Natural killer cell (primary cell): ENCODE results near the gene PPIL1. TPM values are rescaled to one million over a fixed set of nuclear protein-coding genes. Genes with fewer than 3 reads are reported as not detected.

ENCODE experiments used
- ATAC-seq, 3 donors: fragments of 150-1000 bp in 2 of 3; fragments of 200-7000 bp in 1 of 3; cut with Tn5 transposase; 1 replicate in 1 of 3; 2 replicates in 2 of 3; pipeline ENCODE4 v1.10.0; 2021; ENCODE audit warnings: mild to moderate bottlenecking in 2 of 3, moderate library complexity in 2 of 3
- DNase-seq, 2 donors: peaks; one replicate each; pipeline versions ENCODE4 v3.0.0 to v3.0.0-alpha.2; 2013 to 2021; ENCODE audit warnings: mixed read lengths in 1 of 2
- H3K27ac ChIP-seq: one replicate; pipeline ENCODE4 v1.5.1; 2013; ENCODE audit warnings: mild to moderate bottlenecking, low read length
- H3K27me3 ChIP-seq: one replicate; pipeline ENCODE4 v1.6.1; 2013; ENCODE audit warnings: low read length; ENCODE audit not compliant: control insufficient read depth, insufficient read depth
- H3K36me3 ChIP-seq: one replicate; pipeline ENCODE4 v1.6.1; 2013; ENCODE audit warnings: low read length; ENCODE audit not compliant: control insufficient read depth, insufficient read depth
- H3K4me1 ChIP-seq: one replicate; pipeline ENCODE4 v1.6.1; 2013; ENCODE audit warnings: low read length; ENCODE audit not compliant: control insufficient read depth, insufficient read depth
- H3K4me3 ChIP-seq: one replicate; pipeline ENCODE4 v1.5.1; 2013; ENCODE audit warnings: low read length
- H3K9me3 ChIP-seq: one replicate; pipeline ENCODE4 v1.6.1; 2013; ENCODE audit warnings: low read length; ENCODE audit not compliant: control insufficient read depth, insufficient read depth
- H3K27ac Mint-ChIP-seq, 2 donors: one replicate each; pipeline ENCODE4 v1.8.0; 2022; ENCODE audit warnings: mild to moderate bottlenecking in 2 of 2, mixed read lengths in 2 of 2, moderate library complexity in 1 of 2
- H3K27me3 Mint-ChIP-seq, 2 donors: one replicate each; pipeline ENCODE4 v1.8.0; 2022; ENCODE audit warnings: low read depth in 2 of 2, mixed read lengths in 2 of 2
- H3K36me3 Mint-ChIP-seq: one replicate; pipeline ENCODE4 v1.8.0; 2022; ENCODE audit warnings: mixed read lengths
- H3K4me1 Mint-ChIP-seq, 2 donors: one replicate each; pipeline ENCODE4 v1.8.0; 2022; ENCODE audit warnings: mixed read lengths in 2 of 2
- H3K4me3 Mint-ChIP-seq: one replicate; pipeline ENCODE4 v1.8.0; 2022; ENCODE audit warnings: mild to moderate bottlenecking, moderate library complexity, mixed read lengths
- H3K9me3 Mint-ChIP-seq, 2 donors: one replicate each; pipeline ENCODE4 v1.8.0; 2022; ENCODE audit warnings: mixed read lengths in 2 of 2
- CTCF ChIP-seq: fragments of 200-600 bp; IDR thresholded peaks from one replicate; pipeline ENCODE4 v1.8.0; 2022; ENCODE audit warnings: antibody characterized with exemption
- WGBS: methylation state at CpG from one replicate; pipeline ENCODE4 v1.1.7; 2013; ENCODE audit warnings: missing lambda C conversion rate; ENCODE audit not compliant: insufficient coverage; 5-methylcytosine and 5-hydroxymethylcytosine counted together
- intact Hi-C: fragments of 100-400 bp; cut with micrococcal nuclease; formaldehyde crosslinking; loops from one replicate; pipeline ENCODE4 v1.14.2; 2022
- total RNA-seq, 4 donors: library from RNA; stranded (reverse); fragments of 120-200 nt in 1 of 4; gene quantifications; one replicate each; pipeline versions ENCODE4 v1.2.3 to v1.2.4, GENCODE V29; 2013 to 2022

The PPIL1 gene
- total RNA-seq, 3 donors from 2014 or later (not counting 1 experiment from before 2014, with no cell fraction given), result 2.6 to 5.2 (median 5.1) TPM

- Histone ChIP-seq H3K4me1 (no peaks in the 10 kb centered on the region), H3K4me3 (no peak overlapping the region), H3K36me3 (no peaks in the 10 kb centered on the region), H3K27ac (no peak overlapping the region), H3K9me3 (no peaks in the 10 kb centered on the region), H3K27me3 (no peaks in the 10 kb centered on the region)
- ATAC-seq (no peak), DNase-seq (no peak)
- H3K9me3 Mint-ChIP-seq, result no peaks in the 10 kb centered on the region
- no peak overlapping the region for H3K4me3 Mint-ChIP-seq
- intact Hi-C loops, result no loop called here
- no peaks in the 10 kb centered on the region for H3K27me3 Mint-ChIP-seq
- no peak overlapping the region for H3K27ac Mint-ChIP-seq
- no peaks in the 10 kb centered on the region for H3K36me3 Mint-ChIP-seq
- 91% methylated on average over 9 of the region's 9 CpGs for WGBS
- H3K4me1 Mint-ChIP-seq, result peaks cover 0 to 8% of the 10 kb centered on the region in 2 donors
- no peak for TF ChIP-seq CTCF
Measured at GRCh38 chr6:36817176-36817817, 57.3 kb downstream of the PPIL1 start.

- DNase-seq (no peak), ATAC-seq (no peak)
- intact Hi-C loops, result no loop called here
- Histone ChIP-seq H3K27me3 (no peaks in the 10 kb centered on the region), H3K9me3 (no peaks in the 10 kb centered on the region), H3K27ac (no peak overlapping the region), H3K4me3 (no peak overlapping the region), H3K4me1 (no peaks in the 10 kb centered on the region), H3K36me3 (no peaks in the 10 kb centered on the region)
- Mint-ChIP-seq H3K27ac (no peak overlapping the region), H3K4me3 (no peak overlapping the region), H3K27me3 (no peaks in the 10 kb centered on the region), H3K9me3 (no peaks in the 10 kb centered on the region), H3K36me3 (no peaks in the 10 kb centered on the region), H3K4me1 (peaks cover 0 to 6% of the 10 kb centered on the region in 2 donors)
- 83% methylated on average over 7 of the region's 7 CpGs for WGBS
- no peak for TF ChIP-seq CTCF
Measured at GRCh38 chr6:36815962-36816735, 58.5 kb downstream of the PPIL1 start.

- Mint-ChIP-seq H3K27me3 (peaks cover 0 to 3% of the 10 kb centered on the region in 2 donors), H3K4me3 (no peak overlapping the region), H3K9me3 (no peaks in the 10 kb centered on the region), H3K36me3 (no peaks in the 10 kb centered on the region), H3K4me1 (no peaks in the 10 kb centered on the region), H3K27ac (no peak overlapping the region)
- no peak for DNase-seq
- Histone ChIP-seq H3K9me3 (no peaks in the 10 kb centered on the region), H3K27me3 (no peaks in the 10 kb centered on the region), H3K4me1 (no peaks in the 10 kb centered on the region), H3K27ac (no peak overlapping the region), H3K36me3 (no peaks in the 10 kb centered on the region), H3K4me3 (no peak overlapping the region)
- intact Hi-C loops, result no loop called here
- TF ChIP-seq CTCF, result no peak
- ATAC-seq, result no peak
- 95% methylated on average over 7 of the region's 7 CpGs for WGBS
Measured at GRCh38 chr6:36814249-36814648, 60.4 kb downstream of the PPIL1 start.
